Endodermal cell (in vitro differentiated cells): ENCODE results near the gene NCKAP5. TPM values are rescaled to one million over a fixed set of nuclear protein-coding genes. Genes with fewer than 3 reads are reported as not detected.

Experiments
- DNase-seq: peaks from one replicate; pipeline ENCODE4 v3.0.0-alpha.2; 2017
- H3K27ac ChIP-seq: 2 replicates; pipeline ENCODE4 v1.5.1; 2013; ENCODE audit warnings: mild to moderate bottlenecking, low read depth, low read length, moderate library complexity
- H3K27me3 ChIP-seq: 2 replicates; pipeline ENCODE4 v1.6.1; 2013; ENCODE audit warnings: mild to moderate bottlenecking, low read length, moderate library complexity; ENCODE audit not compliant: insufficient read depth, control insufficient read depth, poor library complexity, severe bottlenecking
- H3K36me3 ChIP-seq: 2 replicates; pipeline ENCODE4 v1.7.0; 2013; ENCODE audit warnings: mild to moderate bottlenecking, low read length, moderate library complexity; ENCODE audit not compliant: control insufficient read depth, insufficient read depth
- H3K4me1 ChIP-seq: one replicate; pipeline ENCODE4 v1.7.0; 2013; ENCODE audit warnings: low read length; ENCODE audit not compliant: control insufficient read depth, insufficient read depth
- H3K4me3 ChIP-seq: 2 replicates; pipeline ENCODE4 v1.5.1; 2013; ENCODE audit warnings: mild to moderate bottlenecking, low read length, moderate library complexity
- H3K9ac ChIP-seq: 2 replicates; pipeline ENCODE4 v1.6.1; 2013; ENCODE audit warnings: mild to moderate bottlenecking, low read length, moderate library complexity; ENCODE audit not compliant: poor library complexity, severe bottlenecking; ENCODE audit errors: extremely low read depth
- H3K9me3 ChIP-seq: 2 replicates; pipeline ENCODE4 v1.6.1; 2013; ENCODE audit warnings: mild to moderate bottlenecking, low read length, moderate library complexity; ENCODE audit not compliant: control insufficient read depth
- H3K27ac Mint-ChIP-seq: 2 replicates; pipeline ENCODE4 v1.8.0; 2020; ENCODE audit warnings: mixed read lengths
- H3K27me3 Mint-ChIP-seq: 2 replicates; pipeline ENCODE4 v1.8.0; 2021; ENCODE audit warnings: mild to moderate bottlenecking, mixed read lengths; ENCODE audit not compliant: insufficient read depth
- H3K36me3 Mint-ChIP-seq: 2 replicates; pipeline ENCODE4 v1.8.0; 2020; ENCODE audit warnings: low read depth, mixed read lengths
- H3K4me1 Mint-ChIP-seq: 2 replicates; pipeline ENCODE4 v1.8.0; 2020; ENCODE audit warnings: mixed read lengths
- H3K4me3 Mint-ChIP-seq: 2 replicates; pipeline ENCODE4 v1.8.0; 2020; ENCODE audit warnings: mild to moderate bottlenecking, moderate library complexity, mixed read lengths
- H3K9me3 Mint-ChIP-seq: 2 replicates; pipeline ENCODE4 v1.8.0; 2020; ENCODE audit warnings: mild to moderate bottlenecking, mixed read lengths
- WGBS, 2 experiments: methylation state at CpG; one replicate each; pipeline versions ENCODE4 v1.1.5 to v1.1.7; 2013; ENCODE audit warnings: missing lambda C conversion rate in 2 of 2, mixed read lengths in 1 of 2; ENCODE audit not compliant: insufficient coverage in 1 of 2, insufficient read length in 1 of 2; 5-methylcytosine and 5-hydroxymethylcytosine counted together
- total RNA-seq, 2 donors: library from RNA; stranded (reverse); fragmentation: NEBNext Ultra II Directional in 1 of 2; extraction: Animal tissue kit (Norgen Biotek cat#: 25700) in 1 of 2; gene quantifications; 2 replicates in 1 of 2; 3 replicates in 1 of 2; pipeline ENCODE4 v1.2.1, GENCODE V29; 2021
- TF ChIP-seq, protein P1 (sequence below): fragments of 200-600 bp; sonication (generic); conservative IDR thresholded peaks from 2 replicates; pipeline ENCODE4 v1.5.0; 2021; ENCODE audit warnings: antibody characterized with exemption, mild to moderate bottlenecking

The NCKAP5 gene
- total RNA-seq, 2 donors from 2014 or later = 0.58 to 0.92 TPM

DNA sequence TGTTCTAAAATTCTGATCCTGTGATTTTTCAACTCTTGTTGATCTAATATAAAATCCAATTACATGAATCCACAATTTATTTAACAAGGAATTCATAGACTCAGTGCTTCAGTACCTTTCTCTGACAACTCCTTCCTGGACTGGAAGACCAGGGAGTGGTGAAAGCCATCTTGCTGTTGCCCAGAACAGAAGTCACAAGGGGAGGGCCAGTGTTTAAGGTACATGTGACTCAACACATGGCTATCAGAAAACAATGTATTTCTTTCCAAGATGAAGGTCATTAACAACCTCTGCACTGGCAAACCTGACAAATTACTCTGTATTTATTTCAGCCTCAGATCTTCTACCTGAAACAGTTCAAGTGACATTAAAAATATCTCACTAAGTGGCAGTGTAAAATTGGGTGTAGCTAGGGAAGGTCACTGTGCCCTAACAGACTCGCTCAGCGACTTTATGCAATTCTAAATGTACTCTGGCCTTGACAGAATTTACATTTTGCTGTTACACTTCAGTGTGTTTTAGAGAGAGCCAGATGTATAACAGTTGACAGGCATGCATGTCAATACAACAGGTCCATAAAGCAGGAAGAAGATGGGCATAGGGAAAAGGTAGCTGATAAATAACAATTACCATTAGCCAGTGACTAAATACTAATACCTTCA is 75.4 kb downstream of the NCKAP5 start:
- no peaks in the 10 kb centered on the region for H3K36me3 ChIP-seq
- WGBS, 2 experiments = 94 to 98% methylated on average over 2 of the region's 2 CpGs
- H3K4me1 Mint-ChIP-seq = peaks cover 8% of the 10 kb centered on the region
- H3K9ac ChIP-seq = no peak overlapping the region
- no peak overlapping the region for H3K4me3 ChIP-seq
- TF ChIP-seq, protein P1, sequence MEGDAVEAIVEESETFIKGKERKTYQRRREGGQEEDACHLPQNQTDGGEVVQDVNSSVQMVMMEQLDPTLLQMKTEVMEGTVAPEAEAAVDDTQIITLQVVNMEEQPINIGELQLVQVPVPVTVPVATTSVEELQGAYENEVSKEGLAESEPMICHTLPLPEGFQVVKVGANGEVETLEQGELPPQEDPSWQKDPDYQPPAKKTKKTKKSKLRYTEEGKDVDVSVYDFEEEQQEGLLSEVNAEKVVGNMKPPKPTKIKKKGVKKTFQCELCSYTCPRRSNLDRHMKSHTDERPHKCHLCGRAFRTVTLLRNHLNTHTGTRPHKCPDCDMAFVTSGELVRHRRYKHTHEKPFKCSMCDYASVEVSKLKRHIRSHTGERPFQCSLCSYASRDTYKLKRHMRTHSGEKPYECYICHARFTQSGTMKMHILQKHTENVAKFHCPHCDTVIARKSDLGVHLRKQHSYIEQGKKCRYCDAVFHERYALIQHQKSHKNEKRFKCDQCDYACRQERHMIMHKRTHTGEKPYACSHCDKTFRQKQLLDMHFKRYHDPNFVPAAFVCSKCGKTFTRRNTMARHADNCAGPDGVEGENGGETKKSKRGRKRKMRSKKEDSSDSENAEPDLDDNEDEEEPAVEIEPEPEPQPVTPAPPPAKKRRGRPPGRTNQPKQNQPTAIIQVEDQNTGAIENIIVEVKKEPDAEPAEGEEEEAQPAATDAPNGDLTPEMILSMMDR = no peak
- no peaks in the 10 kb centered on the region for H3K27me3 Mint-ChIP-seq
- no peak overlapping the region for H3K27ac Mint-ChIP-seq
- H3K27ac ChIP-seq = no peak overlapping the region
- no peak overlapping the region for H3K4me3 Mint-ChIP-seq
- DNase-seq = no peak
- H3K9me3 ChIP-seq = no peaks in the 10 kb centered on the region
- no peaks in the 10 kb centered on the region for H3K9me3 Mint-ChIP-seq
- no peaks in the 10 kb centered on the region for H3K27me3 ChIP-seq
- H3K4me1 ChIP-seq = peaks cover 2% of the 10 kb centered on the region
- no peaks in the 10 kb centered on the region for H3K36me3 Mint-ChIP-seq

DNA sequence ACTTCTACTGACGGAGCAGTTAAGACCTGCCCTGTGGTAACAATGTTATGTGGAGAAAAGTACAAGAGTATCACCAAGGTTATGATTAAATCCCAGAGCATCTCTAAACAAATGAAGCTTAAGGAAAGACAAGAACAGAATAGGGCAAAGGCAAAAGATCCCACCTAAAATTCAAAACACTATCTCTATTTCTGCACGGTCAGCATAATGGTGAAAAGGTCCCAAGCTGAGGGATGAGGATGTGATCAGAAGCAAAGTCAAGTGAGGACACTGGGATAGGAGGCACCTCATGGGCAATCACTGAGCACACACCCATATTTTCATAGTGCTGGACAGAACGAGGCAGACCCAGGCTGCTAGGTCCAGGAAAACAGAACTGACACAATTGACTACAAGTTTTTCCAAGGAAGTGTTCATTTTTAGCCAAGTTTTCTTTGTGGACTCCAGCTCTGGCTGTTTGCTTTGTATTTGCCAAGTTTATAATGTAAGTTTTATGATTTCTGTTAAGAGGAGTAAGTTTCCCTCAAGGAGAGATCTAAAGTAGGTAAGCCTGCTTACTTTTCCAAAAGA is 77.8 kb downstream of the NCKAP5 start:
- peaks cover 2% of the 10 kb centered on the region for H3K27me3 Mint-ChIP-seq
- WGBS, 2 experiments = 95 to 100% methylated on average over 2 to 3 of the region's 3 CpGs
- no peak overlapping the region for H3K27ac ChIP-seq
- no peaks in the 10 kb centered on the region for H3K36me3 ChIP-seq
- no peak for DNase-seq
- no peak overlapping the region for H3K9ac ChIP-seq
- H3K36me3 Mint-ChIP-seq = no peaks in the 10 kb centered on the region
- no peak overlapping the region for H3K27ac Mint-ChIP-seq
- peaks cover 3% of the 10 kb centered on the region for H3K4me1 Mint-ChIP-seq
- H3K4me3 Mint-ChIP-seq = no peak overlapping the region
- no peaks in the 10 kb centered on the region for H3K4me1 ChIP-seq
- no peaks in the 10 kb centered on the region for H3K9me3 ChIP-seq
- no peak overlapping the region for H3K4me3 ChIP-seq
- TF ChIP-seq, protein P1 = no peak
- H3K27me3 ChIP-seq = no peaks in the 10 kb centered on the region
- H3K9me3 Mint-ChIP-seq = no peaks in the 10 kb centered on the region

DNA sequence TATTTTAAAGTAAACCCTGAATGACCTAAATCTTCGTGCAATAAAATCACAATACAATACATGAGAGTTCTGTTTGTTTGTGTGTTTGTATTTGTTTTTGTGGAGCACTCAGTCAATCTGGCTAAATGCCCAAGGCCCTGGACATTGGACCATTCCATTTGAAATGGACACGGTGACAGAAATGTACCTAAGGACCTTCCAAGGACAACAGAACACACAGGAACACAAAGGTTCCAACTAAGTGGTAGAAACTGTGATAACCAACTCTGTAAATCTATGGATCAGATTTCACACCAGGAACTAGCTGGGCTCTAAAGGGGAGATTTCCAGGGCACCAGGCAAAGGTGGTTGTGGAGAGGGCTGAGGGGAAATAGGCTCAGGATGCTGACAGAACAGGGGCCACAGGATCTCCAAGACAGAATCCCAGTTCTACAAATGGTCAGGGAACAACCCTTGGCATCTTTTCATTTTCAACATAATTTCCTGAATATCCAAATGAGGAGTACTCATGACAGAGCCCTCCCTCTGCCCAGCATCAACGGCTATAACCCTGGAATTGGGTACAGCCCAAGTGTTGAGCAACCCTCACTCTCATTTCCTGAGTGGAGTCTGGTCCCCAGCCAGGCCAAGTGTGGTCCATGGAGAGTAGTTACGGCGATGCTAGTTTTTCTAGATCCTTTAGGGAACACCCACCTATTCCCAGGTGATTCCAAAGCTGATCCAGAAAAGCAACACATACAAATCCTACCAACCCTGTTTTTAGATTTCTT is 78.4 kb downstream of the NCKAP5 start:
- Mint-ChIP-seq H3K27me3 (peaks cover 2% of the 10 kb centered on the region), H3K4me1 (peaks cover 3% of the 10 kb centered on the region), H3K9me3 (no peaks in the 10 kb centered on the region), H3K4me3 (no peak overlapping the region), H3K27ac (no peak overlapping the region), H3K36me3 (no peaks in the 10 kb centered on the region)
- DNase-seq = no peak
- Histone ChIP-seq H3K9ac (no peak overlapping the region), H3K9me3 (no peaks in the 10 kb centered on the region), H3K4me3 (no peak overlapping the region), H3K27me3 (no peaks in the 10 kb centered on the region), H3K36me3 (no peaks in the 10 kb centered on the region), H3K4me1 (no peaks in the 10 kb centered on the region), H3K27ac (no peak overlapping the region)
- 88 to 96% methylated on average over 1 to 4 of the region's 5 CpGs for WGBS, 2 experiments
- TF ChIP-seq, protein P1 = no peak
